ENCODE results near the gene PARK7.

The PARK7 gene

DNA sequence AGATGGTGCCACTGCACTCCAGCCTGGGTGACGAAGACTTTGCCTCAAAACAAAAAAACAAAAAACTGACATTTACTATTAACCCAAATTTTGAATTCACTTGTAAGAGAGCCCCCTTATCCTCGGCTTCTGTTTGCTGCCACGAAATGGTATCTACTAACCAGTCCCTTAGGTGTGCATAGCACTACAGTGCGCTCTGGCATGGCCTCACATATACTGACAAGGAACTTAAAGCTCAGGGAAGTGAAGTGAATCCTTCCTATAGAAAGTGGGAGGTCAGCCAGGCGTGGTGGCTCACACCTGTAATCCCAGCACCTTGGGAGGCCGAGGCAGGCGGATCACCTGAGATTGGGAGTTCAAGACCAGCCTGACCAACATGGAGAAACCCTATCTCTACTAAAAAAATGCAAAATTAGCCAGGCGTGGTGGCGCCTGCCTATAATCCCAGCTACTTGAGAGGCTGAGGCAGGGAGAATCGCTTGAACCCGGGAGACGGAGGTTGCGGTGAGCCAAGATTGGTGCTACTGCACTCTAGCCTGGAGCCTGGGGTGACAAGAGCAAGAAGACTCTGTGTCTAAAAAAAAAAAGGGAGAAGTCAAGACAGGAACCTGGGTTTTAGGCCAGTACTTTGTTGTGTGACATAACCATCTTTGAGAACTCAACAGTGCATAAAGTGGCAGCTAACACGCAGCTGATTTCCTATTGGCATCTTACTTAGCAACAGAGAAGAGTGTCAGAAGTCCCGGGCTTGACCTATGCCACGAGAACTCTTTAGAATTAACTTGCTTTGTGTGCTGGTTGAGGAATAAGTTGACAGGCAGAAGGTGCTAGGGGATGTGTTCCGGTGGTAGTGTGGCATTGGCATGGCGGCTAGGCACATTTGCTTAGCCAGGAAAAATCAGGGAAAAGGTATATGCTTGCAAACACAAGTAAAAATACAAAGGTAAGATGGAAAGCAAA is 47.8 kb downstream of the PARK7 start:
- TF ChIP-seq, protein P1, sequence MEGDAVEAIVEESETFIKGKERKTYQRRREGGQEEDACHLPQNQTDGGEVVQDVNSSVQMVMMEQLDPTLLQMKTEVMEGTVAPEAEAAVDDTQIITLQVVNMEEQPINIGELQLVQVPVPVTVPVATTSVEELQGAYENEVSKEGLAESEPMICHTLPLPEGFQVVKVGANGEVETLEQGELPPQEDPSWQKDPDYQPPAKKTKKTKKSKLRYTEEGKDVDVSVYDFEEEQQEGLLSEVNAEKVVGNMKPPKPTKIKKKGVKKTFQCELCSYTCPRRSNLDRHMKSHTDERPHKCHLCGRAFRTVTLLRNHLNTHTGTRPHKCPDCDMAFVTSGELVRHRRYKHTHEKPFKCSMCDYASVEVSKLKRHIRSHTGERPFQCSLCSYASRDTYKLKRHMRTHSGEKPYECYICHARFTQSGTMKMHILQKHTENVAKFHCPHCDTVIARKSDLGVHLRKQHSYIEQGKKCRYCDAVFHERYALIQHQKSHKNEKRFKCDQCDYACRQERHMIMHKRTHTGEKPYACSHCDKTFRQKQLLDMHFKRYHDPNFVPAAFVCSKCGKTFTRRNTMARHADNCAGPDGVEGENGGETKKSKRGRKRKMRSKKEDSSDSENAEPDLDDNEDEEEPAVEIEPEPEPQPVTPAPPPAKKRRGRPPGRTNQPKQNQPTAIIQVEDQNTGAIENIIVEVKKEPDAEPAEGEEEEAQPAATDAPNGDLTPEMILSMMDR (IDR thresholded peaks at IDR 0.05; ENCODE audit: poor library complexity, severe bottlenecking), result no peak
- Histone ChIP-seq H3K27ac (ENCODE audit: poor library complexity, severe bottlenecking) (peak overlapping the region; percentile 99), H3K27me3 (ENCODE audit: insufficient read depth, poor library complexity, severe bottlenecking) (no peaks in the 10 kb centered on the region), H3K4me3 (ENCODE audit: severe bottlenecking) (no peak overlapping the region), H3K36me3 (ENCODE audit: low read depth) (peaks cover 48% of the 10 kb centered on the region), H3K9me3 (ENCODE audit: severe bottlenecking) (no peaks in the 10 kb centered on the region), H3K4me1 (ENCODE audit: insufficient read depth, poor library complexity, severe bottlenecking) (peaks cover 18% of the 10 kb centered on the region)
- no peak for DNase-seq (ENCODE audit: low spot score)
- ATAC-seq (ENCODE audit: low read depth), result no peak

DNA sequence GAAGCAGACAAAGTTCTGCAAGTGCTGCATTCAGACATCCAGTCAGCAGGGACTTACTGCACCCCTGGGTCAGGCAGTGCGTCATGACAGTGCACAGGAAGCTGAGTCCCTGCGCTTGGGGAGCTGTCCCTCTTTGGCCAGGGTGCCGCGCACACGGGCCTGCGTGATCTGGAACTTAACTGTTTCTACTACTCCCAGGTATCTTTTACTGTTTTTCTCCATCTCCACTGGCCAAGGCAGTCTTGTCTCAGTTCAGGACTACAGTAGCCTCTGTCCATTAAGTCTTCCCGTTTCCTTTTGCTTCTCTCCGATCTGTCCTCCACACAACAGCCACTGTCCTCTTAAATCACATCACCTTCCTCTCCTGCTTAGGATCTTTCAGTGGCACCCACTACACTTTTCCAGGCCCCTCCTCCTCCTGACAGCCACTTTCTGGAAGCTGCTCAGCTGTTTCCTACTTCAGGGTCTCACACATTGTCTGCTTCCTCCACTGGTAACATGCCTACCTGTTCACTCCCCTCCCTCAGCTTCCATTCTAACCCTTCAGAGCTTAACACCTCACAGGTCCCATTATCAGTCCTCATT is 48.7 kb downstream of the PARK7 start:
- ATAC-seq (ENCODE audit: low read depth), result peak; percentile 2; the same call in 2 of the 3 replicates
- no peaks in the 10 kb centered on the region for H3K27me3 ChIP-seq (ENCODE audit: insufficient read depth, poor library complexity, severe bottlenecking)
- TF ChIP-seq, protein P1 (IDR thresholded peaks at IDR 0.05; ENCODE audit: poor library complexity, severe bottlenecking), result no peak
- no peaks in the 10 kb centered on the region for H3K9me3 ChIP-seq (ENCODE audit: severe bottlenecking)
- no peak for DNase-seq (ENCODE audit: low spot score)
- no peak overlapping the region for H3K4me3 ChIP-seq (ENCODE audit: severe bottlenecking)
- peaks cover 56% of the 10 kb centered on the region for H3K36me3 ChIP-seq (ENCODE audit: low read depth)
- H3K4me1 ChIP-seq (ENCODE audit: insufficient read depth, poor library complexity, severe bottlenecking), result peaks cover 17% of the 10 kb centered on the region
- H3K27ac ChIP-seq (ENCODE audit: poor library complexity, severe bottlenecking), result peak overlapping the region; percentile 99

DNA sequence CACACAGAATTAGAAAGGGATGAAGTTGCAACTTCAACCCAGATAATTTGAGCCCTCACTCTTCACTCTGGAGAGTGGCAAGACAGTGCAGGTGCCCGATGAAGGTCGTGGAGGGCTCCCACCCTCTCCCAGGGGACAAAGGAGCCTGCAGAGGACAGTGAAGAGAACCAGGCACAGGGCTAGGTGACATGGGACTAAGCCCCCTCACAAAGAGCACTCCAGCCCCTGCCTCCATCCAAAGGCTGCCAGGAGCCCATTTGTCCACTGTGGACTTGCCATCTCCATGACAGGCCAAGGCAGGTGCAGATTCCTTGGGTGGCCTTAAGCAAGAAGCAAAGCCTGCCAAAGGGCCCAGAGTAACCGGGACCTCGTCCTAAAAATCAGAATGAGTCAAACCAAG is 49.5 kb downstream of the PARK7 start:
- Histone ChIP-seq H3K36me3 (ENCODE audit: low read depth) (peaks cover 65% of the 10 kb centered on the region), H3K9me3 (ENCODE audit: severe bottlenecking) (no peaks in the 10 kb centered on the region), H3K4me1 (ENCODE audit: insufficient read depth, poor library complexity, severe bottlenecking) (peaks cover 18% of the 10 kb centered on the region), H3K27ac (ENCODE audit: poor library complexity, severe bottlenecking) (peak overlapping the region; percentile 99), H3K4me3 (ENCODE audit: severe bottlenecking) (no peak overlapping the region), H3K27me3 (ENCODE audit: insufficient read depth, poor library complexity, severe bottlenecking) (no peaks in the 10 kb centered on the region)
- ATAC-seq (ENCODE audit: low read depth) (no peak), DNase-seq (ENCODE audit: low spot score) (no peak)
- TF ChIP-seq, protein P1 (IDR thresholded peaks at IDR 0.05; ENCODE audit: poor library complexity, severe bottlenecking), result no peak

DNA sequence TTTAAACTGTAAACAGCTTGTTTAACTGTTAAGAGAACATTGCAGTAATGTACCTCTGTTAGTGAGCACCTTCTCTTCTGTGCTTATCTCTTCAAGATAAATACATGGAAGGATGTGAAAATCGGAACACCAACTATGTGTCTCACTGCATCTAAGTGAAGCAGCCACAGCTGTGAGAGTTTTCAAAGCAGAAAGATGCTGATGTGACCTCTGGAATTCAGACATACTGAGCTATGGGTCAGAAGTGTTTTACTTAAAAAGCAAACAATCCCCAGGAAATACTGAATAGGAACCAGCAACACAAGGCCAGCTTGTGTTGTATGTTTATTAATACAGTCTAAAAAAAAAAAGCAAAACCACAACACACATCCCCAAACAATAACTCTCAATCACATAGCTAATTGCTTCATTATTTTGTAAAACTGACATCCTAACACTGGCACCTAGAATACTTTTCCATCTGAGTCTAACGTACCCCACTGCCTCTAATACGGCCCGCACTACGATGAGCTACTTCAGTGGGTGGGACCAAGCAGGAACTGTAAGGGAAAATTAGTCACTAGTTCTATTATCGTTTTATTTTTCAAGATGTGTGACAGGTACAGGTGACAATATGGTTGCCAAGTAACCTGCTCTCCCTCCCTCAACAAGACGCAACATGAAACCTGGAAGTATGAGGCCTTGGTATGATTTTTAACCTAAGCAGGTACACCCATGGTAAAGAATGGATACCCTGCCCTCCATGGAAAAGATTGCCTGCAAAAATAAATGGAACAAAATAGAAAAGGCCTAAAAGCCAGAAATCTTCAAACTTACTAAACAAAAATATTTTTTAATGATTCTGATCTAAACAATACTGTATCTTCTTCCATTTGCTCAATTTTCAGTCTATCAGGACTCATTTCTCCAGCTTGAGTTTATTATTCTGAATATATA is 50.7 kb downstream of the PARK7 start:
- Histone ChIP-seq H3K4me1 (ENCODE audit: insufficient read depth, poor library complexity, severe bottlenecking) (peaks cover 21% of the 10 kb centered on the region), H3K36me3 (ENCODE audit: low read depth) (peaks cover 76% of the 10 kb centered on the region)

More for the DNA sequence above, 50.7 kb downstream of the PARK7 start:
- no peak for ATAC-seq (ENCODE audit: low read depth)
- H3K27ac ChIP-seq (ENCODE audit: poor library complexity, severe bottlenecking), result peak overlapping the region; percentile 99
- no peaks in the 10 kb centered on the region for H3K9me3 ChIP-seq (ENCODE audit: severe bottlenecking)
- no peak overlapping the region for H3K4me3 ChIP-seq (ENCODE audit: severe bottlenecking)
- DNase-seq (ENCODE audit: low spot score), result no peak
- H3K27me3 ChIP-seq (ENCODE audit: insufficient read depth, poor library complexity, severe bottlenecking), result no peaks in the 10 kb centered on the region
- TF ChIP-seq, protein P1 (IDR thresholded peaks at IDR 0.05; ENCODE audit: poor library complexity, severe bottlenecking), result no peak
